ENCODE data around the gene TCF15.

GRCh38 chr20:564192-564591, 45.9 kb downstream of the TCF15 start:
- TF ChIP-seq CTCF (IDR thresholded peaks at IDR 0.05; ENCODE audit: insufficient read depth, low read depth, low read length) (no peak), EZH2 (IDR thresholded peaks at IDR 0.05; ENCODE audit: insufficient read depth, low read length) (no peak)

Measured in astrocyte (in vitro differentiated cells and primary cell).